Gastrocnemius medialis (tissue), 4 donors: ENCODE data around the gene ADAMTSL2. TPM values are rescaled to one million over a fixed set of nuclear protein-coding genes. Genes with fewer than 3 reads are reported as not detected.

Source experiments
- ATAC-seq, 2 donors: fragments of 150-250 bp; one replicate each; pipeline ENCODE4 v1.9.1; 2016
- DNase-seq, 2 donors: peaks; one replicate each; pipeline ENCODE4 v3.0.0-alpha.2; 2019
- H3K27ac ChIP-seq, 4 donors: fragments of 200-600 bp; sonication (generic); 1 replicate in 1 of 4; 2 replicates in 3 of 4; pipeline ENCODE4 v1.5.1; 2016 to 2018; ENCODE audit warnings: mild to moderate bottlenecking in 2 of 4, moderate library complexity in 1 of 4
- H3K27me3 ChIP-seq, 3 donors: fragments of 200-600 bp; sonication (generic) in 2 of 3; 1 replicate in 1 of 3; 2 replicates in 2 of 3; pipeline versions ENCODE4 v1.5.1 to v1.6.0; 2016 to 2019; ENCODE audit warnings: mild to moderate bottlenecking in 1 of 3, moderate library complexity in 1 of 3
- H3K36me3 ChIP-seq, 2 donors: fragments of 200-600 bp; sonication (generic) in 1 of 2; one replicate each; pipeline ENCODE4 v1.5.1; 2017 to 2018
- H3K4me1 ChIP-seq, 2 donors: fragments of 200-600 bp; sonication (generic) in 1 of 2; one replicate each; pipeline ENCODE4 v1.5.1; 2016 to 2017; ENCODE audit warnings: mild to moderate bottlenecking in 2 of 2
- H3K4me3 ChIP-seq, 4 donors: fragments of 200-600 bp; sonication (generic) in 3 of 4; 1 replicate in 1 of 4; 2 replicates in 3 of 4; pipeline ENCODE4 v1.5.1; 2016 to 2019; ENCODE audit warnings: mild to moderate bottlenecking in 2 of 4
- H3K9me3 ChIP-seq, 3 donors: fragments of 200-600 bp; sonication (generic) in 2 of 3; 1 replicate in 1 of 3; 2 replicates in 2 of 3; pipeline ENCODE4 v1.5.1; 2016 to 2019
- POLR2A ChIP-seq, 2 donors: fragments of 450-650 bp; IDR thresholded peaks; one replicate each; pipeline ENCODE4 v1.6.1; 2017; ENCODE audit warnings: antibody characterized with exemption in 2 of 2, mild to moderate bottlenecking in 2 of 2, moderate library complexity in 2 of 2
- in situ Hi-C, 4 donors: fragments of 200-750 bp; cut with MboI; loops; one replicate each; pipeline versions ENCODE4 v1.15.0 to v1.8.0; 2017; ENCODE audit warnings: low sequenced_read_pairs in 4 of 4
- intact Hi-C: fragments of 100-400 bp; cut with DNase I; formaldehyde crosslinking; loops from one replicate; pipeline ENCODE4 v1.15.1; 2023; ENCODE audit warnings: low total_unique reads
- total RNA-seq, 4 donors: library from RNA; depleted of rRNA; stranded (reverse); fragments of >200 nt; gene quantifications; one replicate each; pipeline versions ENCODE4 v1.1.0 to v1.2.3, GENCODE V29; 2016
- TF ChIP-seq, protein P1 (sequence below), 5 experiments: fragments of 450-650 bp in 3 of 5; fragments of 200-600 bp in 2 of 5; sonication (generic) in 2 of 5; IDR thresholded peaks in 4 of 5; conservative IDR thresholded peaks in 1 of 5; 1 replicate in 4 of 5; 2 replicates in 1 of 5; pipeline ENCODE4 v1.5.1; 2016 to 2019; ENCODE audit warnings: antibody characterized with exemption in 5 of 5, mild to moderate bottlenecking in 3 of 5, moderate library complexity in 3 of 5

ADAMTSL2 gene
- total RNA-seq, 4 donors from 2014 or later: 0.10 to 1.8 (median 0.44) TPM

DNA sequence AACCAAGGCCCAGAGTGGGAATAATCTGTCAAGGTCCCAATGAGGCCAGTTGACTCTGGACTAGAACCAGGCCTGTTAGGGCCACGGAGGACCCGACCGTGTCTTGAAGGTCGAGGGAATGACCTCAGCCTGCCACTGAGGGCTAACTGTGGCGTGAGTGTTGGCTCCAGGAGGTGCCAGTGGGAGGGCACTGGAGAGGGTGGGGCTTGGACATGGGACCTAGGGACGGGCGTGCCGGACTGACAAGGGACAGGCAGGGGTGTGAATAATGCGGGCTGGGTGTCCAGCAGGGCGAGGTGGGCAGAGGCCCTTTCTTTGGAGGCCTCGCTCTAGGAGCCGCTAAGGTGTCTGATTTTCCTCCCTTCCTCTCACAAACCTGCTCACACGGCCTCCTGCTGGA, 7.5 kb downstream of the ADAMTSL2 start:
- H3K9me3 ChIP-seq: no peaks in the 10 kb centered on the region
- ATAC-seq: no peak
- peaks cover 3 to 15% of the 10 kb centered on the region in 2 donors for H3K4me1 ChIP-seq
- no peak overlapping the region for H3K4me3 ChIP-seq
- H3K36me3 ChIP-seq: no peaks in the 10 kb centered on the region
- TF ChIP-seq, protein P1, sequence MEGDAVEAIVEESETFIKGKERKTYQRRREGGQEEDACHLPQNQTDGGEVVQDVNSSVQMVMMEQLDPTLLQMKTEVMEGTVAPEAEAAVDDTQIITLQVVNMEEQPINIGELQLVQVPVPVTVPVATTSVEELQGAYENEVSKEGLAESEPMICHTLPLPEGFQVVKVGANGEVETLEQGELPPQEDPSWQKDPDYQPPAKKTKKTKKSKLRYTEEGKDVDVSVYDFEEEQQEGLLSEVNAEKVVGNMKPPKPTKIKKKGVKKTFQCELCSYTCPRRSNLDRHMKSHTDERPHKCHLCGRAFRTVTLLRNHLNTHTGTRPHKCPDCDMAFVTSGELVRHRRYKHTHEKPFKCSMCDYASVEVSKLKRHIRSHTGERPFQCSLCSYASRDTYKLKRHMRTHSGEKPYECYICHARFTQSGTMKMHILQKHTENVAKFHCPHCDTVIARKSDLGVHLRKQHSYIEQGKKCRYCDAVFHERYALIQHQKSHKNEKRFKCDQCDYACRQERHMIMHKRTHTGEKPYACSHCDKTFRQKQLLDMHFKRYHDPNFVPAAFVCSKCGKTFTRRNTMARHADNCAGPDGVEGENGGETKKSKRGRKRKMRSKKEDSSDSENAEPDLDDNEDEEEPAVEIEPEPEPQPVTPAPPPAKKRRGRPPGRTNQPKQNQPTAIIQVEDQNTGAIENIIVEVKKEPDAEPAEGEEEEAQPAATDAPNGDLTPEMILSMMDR (IDR thresholded peaks at IDR 0.05 in 4 of 5, conservative IDR thresholded peaks at IDR 0.05 in 1 of 5): no peak
- no peak for TF ChIP-seq POLR2A (IDR thresholded peaks at IDR 0.05)
- peaks cover 0 to 4% (median 0%) of the 10 kb centered on the region in 3 donors for H3K27me3 ChIP-seq
- intact Hi-C loops (no loop called here), in situ Hi-C loops (loop anchor here in 2 of 4 donors (25.0 kb wide), 1 partner anchor 195 kb away; the partner anchor contains the start of gene SARDH (in 2 of the 2))
- H3K27ac ChIP-seq: no peak overlapping the region
- no peak for DNase-seq

DNA sequence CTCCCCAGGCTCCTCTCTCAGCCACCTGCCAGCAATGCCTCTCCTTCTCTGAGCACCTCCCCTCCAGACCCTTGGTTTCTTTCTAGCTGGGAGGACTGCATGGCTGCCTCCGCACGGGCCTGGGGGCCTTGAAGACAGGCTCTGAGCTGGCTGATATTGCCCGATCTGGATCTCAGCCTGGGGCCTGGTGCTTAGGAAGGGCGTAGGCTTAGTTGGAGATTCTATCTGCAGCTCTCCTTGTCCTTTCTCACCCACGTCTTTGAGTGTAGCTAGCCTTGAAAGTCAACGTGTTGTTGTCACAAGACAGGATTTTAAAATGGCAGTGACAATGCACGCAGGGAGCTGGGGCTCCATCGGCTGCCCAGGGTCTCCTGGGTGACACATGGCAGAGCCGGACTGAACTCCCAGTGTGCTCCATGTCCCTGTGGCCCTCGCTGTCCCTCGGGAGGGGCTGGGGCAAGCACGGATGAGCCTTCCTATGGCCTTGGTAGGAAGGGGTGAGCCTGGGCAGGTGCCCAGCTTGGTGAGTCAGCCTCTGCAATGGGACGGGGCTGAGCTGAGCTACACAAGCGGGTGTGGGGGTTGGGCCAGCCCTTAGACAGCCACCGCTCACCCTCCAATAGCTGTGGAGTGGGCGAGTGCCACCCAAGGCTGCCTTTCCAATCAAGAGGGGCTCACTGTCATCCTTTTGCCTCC, 9.4 kb downstream of the ADAMTSL2 start:
- in situ Hi-C loops: loop anchor here in 2 of 4 donors (25.0 kb wide), 1 partner anchor 193 kb away; the partner anchor contains the start of gene SARDH (in 2 of the 2)
- ATAC-seq: no peak
- H3K36me3 ChIP-seq: no peaks in the 10 kb centered on the region

DNA sequence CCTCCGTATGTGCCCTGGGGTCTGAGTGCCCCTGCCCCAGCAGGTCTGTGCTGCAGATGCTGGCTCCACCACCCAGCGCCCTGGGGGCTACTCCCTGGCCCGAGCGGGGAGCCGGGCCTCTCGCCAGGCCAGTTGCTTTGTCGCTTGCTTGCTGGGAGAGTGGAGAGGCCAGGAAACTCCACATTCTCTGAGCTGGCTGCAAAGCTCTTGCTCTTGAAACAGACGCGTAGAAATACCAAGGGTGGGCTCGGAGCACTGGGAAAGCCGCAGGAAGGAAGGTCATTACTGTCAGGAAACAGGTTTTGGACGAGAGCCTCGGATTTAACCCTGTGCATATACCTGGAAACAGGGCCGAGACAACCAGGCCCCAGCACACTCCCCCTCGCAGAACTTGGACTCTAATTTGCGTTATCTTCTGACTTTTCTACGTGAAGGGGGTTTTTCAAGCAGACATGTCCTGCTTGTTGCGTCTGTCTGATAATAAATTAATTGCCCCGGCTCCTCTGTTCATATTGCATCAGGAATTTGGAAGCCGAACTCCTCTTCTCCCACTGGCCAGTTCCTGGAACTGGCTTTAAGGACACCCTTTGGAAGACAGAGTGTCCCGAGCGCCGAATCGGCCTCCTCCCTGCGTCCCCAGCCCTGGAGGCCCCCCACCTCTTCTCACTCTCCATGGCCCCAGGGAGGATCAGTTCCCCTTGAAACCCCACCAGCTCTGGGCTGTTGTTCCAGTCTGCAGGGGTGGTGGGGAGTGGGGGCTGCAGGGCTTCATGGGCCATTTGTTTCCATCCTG, 11.2 kb downstream of the ADAMTSL2 start:
- no peaks in the 10 kb centered on the region for H3K27me3 ChIP-seq
- no peaks in the 10 kb centered on the region for H3K9me3 ChIP-seq
- no peak for TF ChIP-seq POLR2A (IDR thresholded peaks at IDR 0.05)
- TF ChIP-seq, protein P1 (IDR thresholded peaks at IDR 0.05 in 4 of 5, conservative IDR thresholded peaks at IDR 0.05 in 1 of 5): no peak
- no peak overlapping the region for H3K4me3 ChIP-seq
- ATAC-seq (peak in 1 of 2 donors; percentile 27), DNase-seq (no peak)
- H3K4me1 ChIP-seq: peaks cover 3 to 12% of the 10 kb centered on the region in 2 donors
- peak overlapping the region in 1 of 4 donors; percentile 13 for H3K27ac ChIP-seq
- intact Hi-C loops (no loop called here), in situ Hi-C loops (loop anchor here in 2 of 4 donors (25.0 kb wide), 1 partner anchor 192 kb away; the partner anchor contains the start of gene SARDH (in 2 of the 2))
- H3K36me3 ChIP-seq: no peaks in the 10 kb centered on the region

More for the DNA sequence above, 9.4 kb downstream of the ADAMTSL2 start:
- Histone ChIP-seq H3K27ac (no peak overlapping the region), H3K9me3 (no peaks in the 10 kb centered on the region), H3K27me3 (peaks cover 0 to 4% (median 0%) of the 10 kb centered on the region in 3 donors), H3K4me3 (no peak overlapping the region), H3K4me1 (peaks cover 3 to 15% of the 10 kb centered on the region in 2 donors)
- no peak for DNase-seq
- TF ChIP-seq POLR2A (IDR thresholded peaks at IDR 0.05): no peak
- TF ChIP-seq, protein P1 (IDR thresholded peaks at IDR 0.05 in 4 of 5, conservative IDR thresholded peaks at IDR 0.05 in 1 of 5): no peak
- intact Hi-C loops: no loop called here

DNA sequence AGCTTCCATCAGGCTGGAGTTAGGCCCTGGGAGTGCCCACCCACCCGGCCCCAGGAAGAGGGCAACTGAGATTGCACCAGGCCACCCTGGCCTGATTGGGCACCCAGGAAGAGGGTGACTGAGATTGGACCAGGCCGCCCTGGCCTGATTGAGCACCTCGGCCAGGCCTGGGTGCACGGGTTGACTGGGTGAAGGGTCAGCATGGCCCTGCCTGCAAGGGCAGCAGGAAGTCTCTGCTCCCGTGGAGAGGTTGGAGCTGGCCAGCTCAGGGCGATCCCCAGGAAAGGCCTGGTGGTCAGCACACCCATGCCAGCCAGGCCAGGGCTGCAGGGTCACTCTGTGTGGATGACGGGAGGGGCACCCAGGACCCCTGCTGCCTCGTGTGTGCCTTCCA, 11.8 kb downstream of the ADAMTSL2 start:
- Histone ChIP-seq H3K4me3 (no peak overlapping the region), H3K27ac (no peak overlapping the region), H3K9me3 (no peaks in the 10 kb centered on the region), H3K4me1 (peaks cover 3 to 12% of the 10 kb centered on the region in 2 donors), H3K36me3 (no peaks in the 10 kb centered on the region), H3K27me3 (no peaks in the 10 kb centered on the region)
- intact Hi-C loops: no loop called here
- ATAC-seq: no peak
- no peak for DNase-seq
- in situ Hi-C loops: loop anchor here in 2 of 4 donors (25.0 kb wide), 1 partner anchor 191 kb away; the partner anchor contains the start of gene SARDH (in 2 of the 2)
- TF ChIP-seq, protein P1 (IDR thresholded peaks at IDR 0.05 in 4 of 5, conservative IDR thresholded peaks at IDR 0.05 in 1 of 5): no peak
- no peak for TF ChIP-seq POLR2A (IDR thresholded peaks at IDR 0.05)
